ENCODE data around the gene CNOT3.
"Not testable (repeated sequence)": the region's sequence is repeated elsewhere in the genome, so short reads cannot be mapped to it uniquely, and the experiment has no call there.

CNOT3 gene

DNA sequence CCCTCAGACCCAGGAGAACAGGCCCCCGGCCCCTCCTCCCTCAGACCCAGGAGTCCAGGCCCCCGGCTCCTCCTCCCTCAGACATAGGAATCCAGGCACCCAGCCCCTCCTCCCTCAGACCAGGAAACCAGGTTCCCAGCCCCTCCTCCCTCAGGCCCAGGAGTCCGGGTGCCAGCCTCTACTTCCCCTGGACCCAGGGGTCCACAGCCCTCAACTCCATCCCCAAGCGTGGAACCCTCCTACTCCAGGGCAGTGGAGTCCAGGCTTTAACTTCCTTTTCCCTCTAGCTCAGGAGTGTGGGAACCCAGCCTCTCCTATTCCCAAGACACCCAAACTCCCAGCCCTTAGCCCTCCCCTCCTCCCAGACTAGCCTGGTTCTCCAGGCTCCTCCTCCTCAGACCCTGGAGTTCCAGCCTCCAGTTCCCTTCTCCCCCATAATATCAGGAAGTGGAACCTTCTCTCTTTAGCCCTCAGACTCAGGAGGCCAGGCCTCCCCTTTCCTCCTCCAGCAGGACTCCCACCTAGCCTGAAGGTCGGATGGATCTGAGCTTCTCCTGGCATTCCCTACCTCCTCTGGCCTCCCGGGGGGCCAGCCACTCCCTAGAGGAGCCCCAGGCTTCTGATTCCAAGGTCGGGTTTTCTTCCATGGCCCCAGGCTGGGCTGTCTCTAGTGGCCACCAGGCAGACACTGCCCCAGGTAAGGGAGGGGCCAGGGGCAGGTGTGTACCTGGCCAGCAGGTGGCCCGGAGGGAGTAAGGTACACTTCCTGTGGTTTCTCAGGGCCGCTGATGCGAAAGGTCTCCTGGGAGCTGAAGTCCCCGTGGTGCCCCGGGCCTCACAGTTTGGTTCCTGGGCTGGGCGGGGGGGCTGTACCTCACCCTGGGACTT, 35.2 kb downstream of the CNOT3 start, which contains the start of gene TMC4:
TMC4 (minus strand) TSS at position 690 of the 888 bp plus-strand sequence; CDS start at position 647, 43 bp downstream.
- DNase-seq, result no peak

DNA sequence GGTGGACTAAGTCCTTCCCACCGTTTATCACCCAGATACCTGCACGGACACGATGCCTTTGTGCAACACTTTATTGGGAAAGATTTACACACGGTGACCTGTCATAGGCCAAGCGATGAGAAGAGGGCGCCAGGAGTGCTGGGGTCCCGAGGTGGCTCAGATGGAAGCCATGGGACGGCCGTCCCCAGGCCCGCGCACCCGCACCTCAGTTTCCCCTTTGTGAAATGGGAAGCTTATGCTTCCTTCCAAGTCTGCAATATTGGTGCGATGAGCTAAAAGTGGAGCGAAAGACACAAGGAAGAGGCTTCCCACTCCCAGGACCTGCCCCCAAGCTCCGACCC, 35.8 kb downstream of the CNOT3 start:
- DNase-seq, result no peak

DNA sequence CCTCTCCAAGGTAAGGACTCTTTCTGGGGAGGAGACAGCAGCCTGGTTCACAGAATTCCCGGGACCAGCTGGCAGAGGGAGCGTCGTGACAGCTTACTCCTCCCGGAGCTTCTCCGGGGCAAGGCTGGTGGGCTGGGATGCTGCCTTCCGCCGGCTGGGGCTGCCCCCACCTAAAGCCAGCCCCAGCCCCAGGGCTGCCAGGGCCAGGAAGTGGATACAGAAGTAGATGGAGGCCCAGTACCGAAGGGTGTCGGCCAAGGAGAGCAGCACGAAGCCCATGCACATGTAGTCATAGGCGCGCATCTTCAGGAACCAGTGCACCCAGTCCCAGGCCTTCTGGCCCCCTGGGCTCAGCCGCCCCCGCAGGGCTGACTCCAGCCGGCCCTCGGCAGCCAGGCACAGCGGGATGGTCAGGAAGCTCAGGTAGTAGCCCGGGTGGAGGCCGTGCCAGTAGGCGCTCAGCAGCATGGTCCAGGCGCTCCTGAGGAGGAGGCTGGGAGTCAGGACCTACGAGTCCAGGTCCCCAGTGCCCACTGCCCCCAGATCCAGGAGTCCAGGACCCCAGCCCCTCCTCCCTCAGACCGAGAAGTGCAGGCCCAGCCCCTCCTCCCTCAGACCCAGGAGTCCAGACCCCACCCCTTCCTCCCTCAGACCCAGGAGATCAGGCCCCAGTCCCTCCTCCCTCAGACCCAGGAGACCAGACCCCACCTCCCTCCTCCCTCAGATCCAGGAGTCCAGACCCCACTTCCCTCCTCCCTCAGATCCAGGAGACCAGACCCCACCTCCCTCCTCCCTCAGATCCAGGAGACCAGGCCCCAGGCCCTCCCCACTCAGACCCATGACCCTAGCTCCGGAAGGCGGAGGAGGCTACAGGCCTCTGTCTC, 36.6 kb downstream of the CNOT3 start:
- no peak for DNase-seq

DNA sequence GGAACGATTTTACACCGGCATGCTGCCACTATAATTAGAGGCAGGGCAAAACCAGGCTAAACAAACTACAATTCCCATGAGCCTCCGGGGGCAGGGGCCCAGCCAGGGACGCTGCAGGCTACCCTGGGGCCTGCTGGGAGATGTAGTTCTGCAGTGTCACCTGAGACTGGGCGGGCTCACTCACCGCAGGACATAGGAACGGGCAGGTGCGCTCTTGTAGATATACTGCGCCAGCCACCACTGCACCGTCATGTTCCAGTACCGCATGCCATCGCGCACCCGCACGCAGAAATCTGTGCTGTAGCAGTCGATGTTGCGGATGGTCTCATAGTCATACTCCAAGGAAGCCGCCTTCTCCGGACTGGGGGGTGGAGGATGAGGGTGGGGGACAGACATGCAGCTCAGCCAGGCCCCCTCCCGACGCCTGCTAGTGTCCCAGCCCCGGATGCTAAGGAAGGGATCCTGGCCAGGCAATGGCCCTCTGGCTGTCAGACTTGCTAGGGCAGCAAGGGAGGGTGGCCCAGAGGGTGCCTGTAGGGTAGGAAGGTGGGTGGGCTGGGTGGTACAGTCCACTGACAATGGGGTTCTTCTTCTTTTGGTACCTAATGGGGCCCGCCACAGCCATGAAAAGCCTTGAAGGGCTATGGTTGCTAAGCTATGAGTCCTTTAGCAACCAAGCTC, 41.2 kb downstream of the CNOT3 start:
- DNase-seq, result no peak

DNA sequence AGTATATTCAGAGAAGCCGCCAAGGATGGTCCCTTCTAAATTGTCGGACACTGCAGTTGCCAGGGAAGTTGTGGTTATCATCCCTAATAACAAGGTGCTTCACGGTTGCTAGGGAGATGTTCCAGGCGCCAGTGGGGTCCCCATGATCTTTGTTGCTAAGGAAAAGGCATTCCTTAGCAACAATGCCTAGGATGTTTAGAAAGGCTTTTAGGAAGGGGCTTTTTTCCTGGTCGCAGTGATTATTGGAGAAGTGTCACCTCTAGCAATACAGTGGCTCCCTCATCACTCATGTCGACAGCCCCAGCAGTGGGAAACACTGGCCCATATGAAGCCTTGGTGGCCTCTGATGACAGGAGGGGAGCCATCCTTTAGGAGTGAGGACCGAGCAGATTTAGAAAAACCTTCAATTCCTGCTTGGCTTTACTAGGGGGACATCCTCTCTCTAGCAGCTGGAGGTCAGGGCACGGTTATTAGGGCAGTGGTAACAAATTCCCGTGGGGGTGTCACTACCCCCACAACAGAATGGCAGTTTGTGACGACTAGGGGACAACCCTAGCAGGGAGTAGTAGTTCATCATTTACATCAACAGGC, 41.8 kb downstream of the CNOT3 start:
- no peak for DNase-seq

DNA sequence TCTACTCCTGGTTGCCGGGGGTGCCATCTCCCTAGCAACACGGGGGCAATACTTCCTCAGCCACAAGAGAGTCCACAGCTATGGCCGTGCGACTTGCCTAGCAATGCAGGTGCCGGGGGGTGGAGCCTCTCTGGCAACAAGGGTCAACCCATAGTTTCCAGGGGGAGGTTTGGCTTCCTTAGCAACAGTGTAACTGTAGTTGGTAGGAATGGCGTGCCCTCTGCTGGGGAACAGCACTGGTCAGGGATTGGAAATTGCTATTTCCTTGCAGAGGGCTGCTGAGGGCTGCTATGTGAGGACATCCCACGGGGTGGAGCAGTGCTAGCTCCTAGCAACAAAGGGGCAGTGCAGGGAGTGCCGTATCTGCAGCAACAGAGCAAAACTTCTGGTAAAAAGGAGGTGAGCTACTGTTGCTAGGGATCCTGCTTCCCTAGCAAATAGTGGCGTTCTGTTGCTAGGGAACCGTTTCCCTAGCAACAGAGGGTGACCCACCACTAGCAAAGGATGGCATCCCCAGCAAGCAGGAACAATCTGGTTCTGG, 42.4 kb downstream of the CNOT3 start:
- DNase-seq, result no peak

DNA sequence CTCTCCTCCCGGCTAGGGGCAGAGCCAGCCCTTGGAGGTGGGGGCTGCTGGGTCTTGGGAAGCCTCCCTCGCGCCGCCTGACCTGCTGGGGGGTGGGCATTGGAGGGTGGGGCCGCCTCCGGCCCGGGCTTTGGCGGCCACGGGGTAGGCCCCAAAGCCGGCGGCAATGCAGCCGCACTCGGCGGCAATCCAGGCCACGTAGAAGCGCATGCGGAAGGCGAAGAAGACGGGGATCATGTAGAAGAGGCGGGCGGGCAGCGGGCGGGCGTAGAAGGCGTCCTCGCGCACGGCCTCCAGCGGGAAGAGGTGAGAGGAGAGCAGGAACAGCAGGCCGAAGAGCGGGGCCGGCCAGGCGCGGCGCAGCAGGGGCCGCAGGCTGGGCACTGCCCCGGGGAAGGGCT, 43.1 kb downstream of the CNOT3 start:
- DNase-seq, result no peak

DNA sequence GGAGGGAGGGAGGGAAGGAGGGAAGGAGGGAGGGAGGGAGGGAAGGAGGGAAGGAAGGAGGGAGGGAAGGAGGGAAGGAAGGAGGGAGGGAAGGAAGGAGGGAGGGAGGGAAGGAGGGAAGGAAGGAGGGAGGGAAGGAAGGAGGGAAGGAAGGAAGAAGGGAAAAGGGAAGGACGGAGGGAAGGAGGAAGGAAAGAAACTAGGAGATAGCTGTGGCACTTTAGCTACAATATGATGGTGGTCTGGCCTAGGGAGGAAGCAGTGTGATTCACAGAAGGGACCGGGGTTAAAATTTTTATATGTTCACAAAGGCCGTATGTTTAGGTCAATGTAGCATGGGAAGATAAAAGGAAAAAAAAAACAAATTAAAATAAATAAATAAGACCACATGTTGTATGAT, 44.3 kb downstream of the CNOT3 start:
- not testable (repeated sequence) for DNase-seq

DNA sequence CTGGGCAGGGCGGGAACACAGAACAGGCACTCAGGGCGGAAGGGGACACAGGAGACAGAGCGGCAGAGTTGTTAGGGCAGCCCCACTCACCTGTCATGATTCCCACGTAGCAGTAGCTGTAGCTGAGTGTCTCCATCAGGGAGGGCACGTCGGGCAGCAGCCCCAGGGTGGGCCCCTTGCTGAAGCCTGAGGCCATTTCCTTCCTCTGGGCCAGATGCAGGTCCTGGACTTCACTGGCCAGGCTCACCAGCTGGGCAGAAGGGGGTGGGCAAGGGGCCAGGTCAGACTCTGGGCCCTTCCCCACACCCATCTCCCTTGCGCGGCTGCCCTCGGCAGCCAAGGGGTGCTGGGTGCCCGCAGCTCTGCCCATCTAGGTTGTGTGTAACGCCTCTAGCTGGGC, 45.9 kb downstream of the CNOT3 start:
- no peak for DNase-seq

DNA sequence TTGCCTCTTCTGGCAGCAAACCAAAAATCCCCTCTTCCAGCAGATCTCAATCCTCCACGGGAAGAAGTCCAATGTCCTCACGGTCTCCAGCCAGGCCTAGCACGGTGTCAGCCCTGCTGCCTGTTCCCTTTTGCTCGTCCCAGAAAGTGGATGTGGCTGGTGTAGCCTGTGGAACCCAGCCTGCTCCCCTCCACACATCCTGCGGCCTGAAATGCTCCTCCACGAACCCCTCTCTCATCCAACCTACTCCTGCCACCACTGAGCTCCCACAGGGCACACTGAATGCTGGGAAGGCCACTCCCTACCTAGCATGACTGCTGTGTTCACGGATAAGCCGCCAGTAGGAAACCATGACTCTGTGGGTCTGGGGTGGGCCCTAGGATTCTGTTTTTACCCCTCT, 48.8 kb downstream of the CNOT3 start:
- no peak for DNase-seq

DNA sequence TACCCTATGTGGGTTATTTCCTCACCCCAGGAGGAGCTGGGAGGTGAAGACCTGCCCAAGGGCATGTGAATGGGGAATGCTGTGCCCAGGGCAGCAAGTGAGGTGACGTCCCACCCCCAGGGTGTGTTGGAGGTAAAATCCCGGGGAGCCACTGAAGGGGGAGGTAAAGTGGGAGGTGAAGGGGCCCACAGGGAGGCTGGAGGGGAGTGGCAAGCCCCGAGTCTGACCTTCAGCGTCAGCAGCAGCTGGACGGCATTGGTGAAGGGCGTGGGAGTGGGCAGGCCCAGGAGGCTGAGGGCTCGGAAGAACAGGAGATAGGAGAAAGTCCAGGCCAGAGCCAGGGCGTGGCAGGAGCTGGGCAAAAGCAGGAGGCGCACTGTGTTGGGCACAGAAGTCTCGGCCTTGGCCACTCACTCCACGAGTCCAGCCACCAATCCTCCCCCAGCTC, 49.4 kb downstream of the CNOT3 start:
- no peak for DNase-seq

DNA sequence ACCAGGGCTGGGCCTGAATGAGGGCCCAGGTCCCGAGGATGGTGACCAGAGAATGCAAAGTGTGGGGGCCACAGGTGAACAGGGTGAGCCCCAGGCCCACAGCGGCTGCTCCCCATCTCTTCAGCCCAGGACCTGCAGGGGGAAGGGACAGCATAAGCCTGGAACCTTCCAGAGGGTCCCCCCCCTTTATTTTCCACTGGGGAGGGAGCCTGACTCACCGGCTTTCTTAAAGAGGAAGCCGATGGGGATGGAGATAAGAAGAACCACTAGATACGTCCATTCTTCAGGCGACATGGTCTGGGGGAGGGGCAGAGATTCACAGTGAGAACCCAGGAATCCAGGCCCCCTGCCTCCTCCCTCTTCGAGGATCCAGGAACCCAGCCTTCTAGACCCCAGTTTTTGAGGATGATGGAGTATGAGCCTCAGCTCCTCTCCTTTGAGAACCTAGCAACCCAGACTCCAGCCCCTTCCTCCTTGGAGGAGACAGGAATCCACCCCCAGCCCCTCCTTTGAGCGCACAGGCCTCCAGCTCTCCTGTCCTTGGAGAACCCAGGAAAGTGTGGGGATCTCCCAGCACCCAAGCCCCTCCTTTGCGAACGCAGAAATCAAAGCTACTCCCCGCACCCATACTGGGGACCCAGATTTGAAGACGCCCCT, 50.8 kb downstream of the CNOT3 start:
- peak; percentile 68 for DNase-seq

DNA sequence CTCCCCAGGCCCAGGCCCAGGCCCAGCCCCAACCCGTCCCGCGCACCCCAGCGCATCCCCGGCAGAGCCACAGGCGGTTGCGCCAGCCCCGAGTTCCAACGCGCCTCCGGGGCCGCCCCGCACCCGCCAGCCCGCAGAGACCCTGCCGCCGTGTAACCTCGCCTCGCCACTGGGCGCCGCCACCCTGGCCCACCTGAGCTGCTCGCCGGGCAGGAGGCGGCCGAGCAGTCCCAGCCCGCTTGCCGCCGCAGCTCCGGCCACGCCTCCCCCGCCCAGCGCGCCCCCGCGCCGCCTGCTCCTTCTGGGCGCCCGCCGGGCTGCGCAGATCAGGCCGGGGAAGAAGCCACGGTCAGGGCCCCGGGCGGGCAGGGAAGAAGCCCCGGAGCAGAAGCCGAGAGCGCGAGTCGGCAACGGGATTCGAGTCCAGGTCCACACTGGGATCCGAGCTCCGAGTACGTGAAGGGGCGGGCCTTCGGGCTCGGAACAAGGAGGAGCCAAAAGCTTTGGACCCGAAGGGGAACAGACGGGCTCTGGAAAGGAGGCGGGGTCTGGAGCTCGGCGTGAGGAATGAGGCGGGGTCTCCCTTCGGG, 51.7 kb downstream of the CNOT3 start, which contains the start of gene MBOAT7:
MBOAT7 (minus strand) TSS at position 436 of the 590 bp plus-strand sequence. CDS start 1,072 bp downstream, outside the sequence.
- DNase-seq, result no peak

DNA sequence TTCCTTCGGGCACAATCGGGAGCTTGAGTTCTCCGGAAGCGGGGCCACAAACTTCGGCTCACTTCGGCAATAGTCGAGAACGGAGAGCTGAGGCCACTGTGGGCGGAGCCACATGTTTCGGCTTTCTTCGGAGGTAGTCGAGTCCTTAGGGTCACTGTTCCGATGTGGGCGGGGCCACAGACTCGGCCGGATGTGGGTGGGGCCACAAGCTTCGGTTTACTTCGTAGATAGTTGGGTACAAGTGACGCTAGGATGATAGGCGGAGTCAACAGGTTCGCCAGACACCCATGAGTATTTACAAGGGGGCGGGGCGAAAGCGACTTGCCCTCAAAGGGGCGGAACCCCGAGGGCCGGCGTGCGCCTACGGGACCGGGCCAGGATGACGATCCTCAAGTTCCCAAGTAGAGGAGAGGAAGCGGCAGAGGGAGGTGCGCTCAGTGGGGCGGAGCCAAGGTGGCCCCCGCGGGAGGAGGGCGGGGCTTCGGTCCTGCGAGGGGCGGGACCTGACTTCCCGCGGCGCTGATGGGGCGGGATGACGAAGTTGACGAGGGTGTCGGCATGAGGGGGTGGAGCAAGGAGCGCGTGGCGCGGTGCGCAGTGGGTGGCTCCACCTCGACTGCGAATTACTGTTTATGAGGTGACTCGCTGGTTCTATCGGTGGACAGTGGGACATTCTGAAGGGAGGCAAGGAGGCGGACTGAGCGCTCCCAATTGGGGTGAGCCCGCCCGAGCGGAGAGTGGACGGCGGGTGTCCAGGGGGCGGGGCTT, 52.4 kb downstream of the CNOT3 start:
- DNase-seq, result peak; percentile 100

DNA sequence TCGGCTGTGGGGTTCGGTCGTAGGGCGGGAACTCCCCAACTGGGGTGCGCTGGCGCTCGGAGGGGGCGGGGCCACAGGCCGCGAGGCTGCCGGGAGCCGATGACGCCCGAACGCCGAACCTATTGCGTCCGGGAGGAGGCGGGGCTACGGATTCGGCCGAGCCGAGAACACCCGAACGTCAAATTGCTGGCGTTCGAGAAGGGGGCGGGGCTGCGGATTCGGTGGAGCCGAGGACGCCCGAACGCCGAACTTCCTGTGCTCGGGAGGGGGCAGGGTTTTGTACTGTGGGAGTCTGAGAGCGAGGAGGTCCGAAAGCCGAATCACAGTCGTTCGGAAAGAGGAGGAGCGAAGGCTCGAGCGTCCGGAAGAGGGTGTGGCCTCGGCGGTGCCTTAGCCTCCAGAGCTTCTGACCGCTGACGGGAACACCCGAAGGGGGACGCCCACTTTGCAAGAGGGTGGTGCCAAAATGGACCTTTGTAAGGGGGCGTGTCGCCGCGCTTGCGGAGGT, 53.0 kb downstream of the CNOT3 start:
- peak; percentile 99 for DNase-seq

DNA sequence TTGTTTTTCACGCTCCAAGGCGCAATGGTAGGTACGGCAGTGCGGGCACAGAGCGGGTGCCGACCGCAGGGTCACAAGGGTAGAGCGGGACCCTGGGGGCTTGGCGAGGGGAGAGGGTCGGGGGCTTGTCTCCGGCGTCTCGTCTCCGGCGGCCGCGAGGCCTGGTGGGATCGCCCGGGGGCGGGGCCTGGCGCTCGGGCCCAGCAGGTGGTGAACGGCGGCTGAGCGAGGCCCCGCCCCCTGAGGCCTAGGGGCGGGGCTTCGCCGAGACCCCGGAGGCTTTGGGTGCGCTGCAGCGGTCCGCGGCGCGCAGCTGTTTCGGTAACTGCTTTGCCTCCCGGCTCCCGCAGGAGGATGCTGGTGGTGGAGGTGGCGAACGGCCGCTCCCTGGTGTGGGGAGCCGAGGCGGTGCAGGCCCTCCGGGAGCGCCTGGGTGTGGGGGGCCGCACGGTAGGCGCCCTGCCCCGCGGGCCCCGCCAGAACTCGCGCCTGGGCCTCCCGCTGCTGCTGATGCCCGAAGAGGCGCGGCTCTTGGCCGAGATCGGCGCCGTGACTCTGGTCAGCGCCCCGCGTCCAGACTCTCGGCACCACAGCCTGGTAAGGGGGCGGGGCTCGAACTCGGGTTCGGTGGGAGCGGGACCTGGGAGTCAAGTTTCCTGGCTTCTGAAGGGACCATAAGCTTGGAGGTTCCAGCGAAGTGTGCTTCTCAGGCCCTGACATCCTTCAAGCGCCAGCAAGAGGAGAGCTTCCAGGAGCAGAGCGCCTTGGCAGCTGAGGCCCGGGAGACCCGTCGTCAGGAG, 53.6 kb downstream of the CNOT3 start, which contains the start of gene TSEN34:
TSEN34 (plus strand) TSS at position 298 of the 800 bp plus-strand sequence; CDS start at position 355, 57 bp downstream.
- peak; percentile 82 for DNase-seq

DNA sequence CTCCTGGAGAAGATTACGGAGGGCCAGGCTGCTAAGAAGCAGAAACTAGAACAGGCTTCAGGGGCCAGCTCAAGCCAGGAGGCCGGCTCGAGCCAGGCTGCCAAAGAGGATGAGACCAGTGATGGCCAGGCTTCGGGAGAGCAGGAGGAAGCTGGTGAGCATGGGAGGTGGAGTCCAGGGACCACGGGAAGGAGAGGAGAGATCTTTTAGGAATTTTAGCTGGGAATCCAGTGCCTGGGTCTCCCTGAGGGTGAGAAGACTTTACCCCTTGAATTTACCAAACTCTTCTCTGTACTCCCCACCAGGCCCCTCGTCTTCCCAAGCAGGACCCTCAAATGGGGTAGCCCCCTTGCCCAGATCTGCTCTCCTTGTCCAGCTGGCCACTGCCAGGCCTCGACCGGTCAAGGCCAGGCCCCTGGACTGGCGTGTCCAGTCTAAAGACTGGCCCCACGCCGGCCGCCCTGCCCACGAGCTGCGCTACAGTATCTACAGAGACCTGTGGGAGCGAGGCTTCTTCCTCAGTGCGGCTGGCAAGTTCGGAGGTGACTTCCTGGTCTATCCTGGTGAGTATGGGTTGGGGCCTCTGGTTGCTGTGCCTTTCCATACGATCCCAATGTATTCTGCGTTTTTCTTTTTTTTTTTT, 54.4 kb downstream of the CNOT3 start:
- no peak for DNase-seq

DNA sequence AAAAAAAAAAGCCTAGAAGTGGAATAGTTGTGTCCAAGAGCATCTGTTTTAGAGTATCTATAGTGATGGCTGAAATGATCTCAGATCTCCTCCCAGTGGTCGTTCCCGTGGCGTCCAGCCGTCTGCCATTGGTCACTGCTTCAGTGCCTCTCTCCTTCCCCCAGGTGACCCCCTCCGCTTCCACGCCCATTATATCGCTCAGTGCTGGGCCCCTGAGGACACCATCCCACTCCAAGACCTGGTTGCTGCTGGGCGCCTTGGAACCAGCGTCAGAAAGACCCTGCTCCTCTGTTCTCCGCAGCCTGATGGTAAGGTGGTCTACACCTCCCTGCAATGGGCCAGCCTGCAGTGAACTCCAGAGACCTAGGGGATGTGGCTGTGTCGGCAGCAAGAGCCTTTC, 55.4 kb downstream of the CNOT3 start:
- no peak for DNase-seq

DNA sequence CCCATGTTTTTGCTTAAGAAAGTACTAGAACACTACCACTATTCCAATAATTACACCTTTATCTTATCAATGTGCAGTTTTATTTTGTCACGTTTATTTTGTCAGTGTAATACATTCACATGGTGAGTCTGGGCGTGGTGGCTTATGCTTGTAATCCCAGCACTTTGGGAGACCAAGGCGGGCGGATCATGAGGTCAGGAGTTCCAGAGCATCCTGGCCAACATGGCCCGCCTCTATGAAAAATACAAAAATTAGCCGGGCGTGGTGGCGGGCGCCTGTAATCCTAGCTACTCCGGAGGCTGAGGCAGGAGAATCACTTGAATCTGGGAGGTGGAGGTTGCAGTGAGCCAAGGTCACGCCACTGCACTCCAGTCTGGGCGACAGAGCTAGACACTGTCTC, 56.9 kb downstream of the CNOT3 start:
- not testable (repeated sequence) for DNase-seq

Data from CD4-positive, alpha-beta T cell treated with Interleukin-4 for 4 hours (primary cell).